HK-2 (cell line): ENCODE results near the gene NCKAP5L.
A peak's percentile ranks its signal among the peaks of the same experiment; 100 is the strongest.
"Not testable (repeated sequence)": the region's sequence is repeated elsewhere in the genome, so short reads cannot be mapped to it uniquely, and the experiment has no call there.

Experiments
- DNase-seq: peaks from one replicate; pipeline ENCODE4 v3.0.0-alpha.2; 2018; ENCODE audit not compliant: unreplicated experiment

The NCKAP5L gene

DNA sequence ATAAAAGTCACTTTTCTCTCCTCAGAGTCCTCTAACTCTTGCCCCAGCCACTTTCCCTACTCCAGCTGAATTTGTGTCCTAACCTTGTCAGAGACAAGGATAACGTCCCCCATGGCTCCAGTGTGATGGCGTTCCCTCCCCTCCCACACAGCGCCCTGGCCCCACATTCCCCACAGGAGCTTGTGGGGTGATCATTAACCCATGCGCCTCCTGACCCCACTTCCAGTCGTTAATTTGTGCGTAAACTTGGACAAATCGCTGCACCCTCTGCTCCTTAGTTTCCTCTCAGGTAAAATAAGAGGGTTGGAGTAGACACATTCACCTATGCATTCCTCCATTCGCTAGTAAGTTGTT, 37.5 kb upstream of the NCKAP5L start:
- no peak for DNase-seq

DNA sequence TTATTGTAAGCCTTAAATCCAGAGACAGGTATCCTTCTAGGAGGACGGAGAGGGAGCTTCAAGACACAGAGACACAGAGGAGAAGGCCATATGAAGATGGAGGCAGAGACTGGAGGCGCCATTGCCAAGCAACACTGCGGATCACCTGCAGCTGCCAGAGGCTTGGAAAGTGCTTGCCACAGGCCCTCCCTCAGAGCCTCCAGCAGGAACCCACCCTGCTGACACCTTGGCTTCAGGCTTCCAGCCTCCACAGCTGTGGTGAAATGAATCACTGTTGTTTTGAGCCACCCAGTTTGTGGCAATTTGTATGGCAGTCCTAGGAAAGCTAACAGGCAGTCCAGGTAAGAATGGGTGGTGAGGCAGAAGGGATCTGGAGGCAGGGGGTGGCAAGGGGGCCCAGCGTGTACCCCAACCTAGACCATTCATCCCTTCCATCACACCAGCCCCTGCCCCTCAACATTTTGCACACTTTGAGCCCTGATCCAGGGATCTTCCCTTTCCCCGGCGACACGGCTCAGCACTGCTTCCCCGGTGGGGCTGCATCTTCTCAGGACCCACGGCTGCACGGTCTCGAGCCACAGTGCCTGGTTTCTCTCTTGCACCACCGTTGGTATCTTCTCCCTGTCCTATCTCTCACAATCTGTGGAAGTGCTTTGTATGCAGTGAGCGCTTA, 37.0 kb upstream of the NCKAP5L start:
- DNase-seq = no peak

DNA sequence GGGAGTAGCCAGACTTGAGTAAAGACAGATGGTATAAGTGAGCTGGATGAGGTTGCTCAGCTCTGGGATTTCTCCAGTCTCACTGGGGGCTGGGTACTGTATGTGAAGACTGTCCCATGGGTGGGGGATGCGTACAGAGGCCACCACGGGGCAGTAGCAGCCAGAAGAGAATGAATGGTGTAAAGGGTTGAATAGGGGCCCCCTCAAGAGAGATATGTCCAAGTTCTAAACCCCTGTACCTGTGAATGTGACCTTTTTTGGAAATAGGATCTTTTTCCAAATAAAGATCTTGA, 36.5 kb upstream of the NCKAP5L start:
- no peak for DNase-seq

DNA sequence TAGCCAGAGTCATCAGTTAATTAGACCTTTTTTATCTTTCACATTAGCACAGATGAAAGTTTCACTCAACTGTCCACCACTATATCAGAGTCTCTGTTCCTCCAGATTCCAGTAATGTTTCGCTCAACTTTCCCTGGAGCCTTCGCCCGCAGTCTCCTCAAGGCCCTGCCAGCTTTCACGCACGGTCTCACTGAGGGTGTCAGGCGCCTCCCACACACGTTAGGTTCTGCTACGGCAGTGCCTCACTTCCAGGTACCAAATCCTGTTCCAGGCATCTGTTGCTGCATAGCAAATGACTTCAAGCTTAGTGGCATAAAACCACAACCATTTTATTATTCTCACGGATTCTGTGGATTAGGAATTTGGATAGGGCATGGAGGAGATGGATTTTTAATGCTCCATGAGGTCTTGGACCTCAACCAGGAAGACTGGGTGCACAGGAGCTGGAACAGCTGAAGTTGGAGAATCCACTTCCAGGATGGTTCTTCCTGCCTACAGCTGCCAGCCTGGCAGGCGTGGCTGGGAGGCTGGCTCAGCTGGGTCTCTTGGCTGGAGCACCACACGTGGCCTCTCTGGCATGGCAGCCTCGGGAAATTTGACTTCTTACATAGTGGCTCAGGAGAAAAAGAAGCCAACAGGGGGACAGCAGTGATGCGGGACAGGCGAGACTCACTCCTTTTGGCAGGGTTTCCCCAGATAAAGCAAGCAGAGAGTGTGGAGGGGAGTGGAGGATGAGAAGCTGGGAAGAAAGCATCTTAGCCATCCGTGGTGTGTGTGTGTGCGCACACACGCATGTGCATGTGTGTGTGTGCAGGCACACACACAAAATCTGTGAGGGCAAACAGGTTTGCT, 36.0 kb upstream of the NCKAP5L start:
- DNase-seq = no peak

DNA sequence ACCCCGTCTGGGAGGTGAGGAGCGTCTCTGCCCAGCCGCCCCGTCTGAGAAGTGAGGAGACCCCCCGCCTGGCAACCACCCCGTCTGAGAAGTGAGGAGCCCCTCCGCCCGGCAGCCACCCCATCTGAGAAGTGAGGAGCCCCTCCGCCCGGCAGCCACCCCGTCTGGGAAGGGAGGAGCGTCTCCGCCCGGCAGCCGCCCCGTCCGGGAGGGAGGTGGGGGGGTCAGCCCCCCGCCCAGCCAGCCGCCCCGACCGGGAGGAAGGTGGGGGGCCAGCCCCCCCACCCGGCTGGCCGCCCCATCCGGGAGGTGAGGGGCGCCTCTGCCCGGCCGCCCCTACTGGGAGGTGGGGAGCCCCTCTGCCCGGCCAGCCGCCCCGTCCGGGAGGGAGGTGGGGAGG, 32.7 kb upstream of the NCKAP5L start:
- not testable (repeated sequence) for DNase-seq

DNA sequence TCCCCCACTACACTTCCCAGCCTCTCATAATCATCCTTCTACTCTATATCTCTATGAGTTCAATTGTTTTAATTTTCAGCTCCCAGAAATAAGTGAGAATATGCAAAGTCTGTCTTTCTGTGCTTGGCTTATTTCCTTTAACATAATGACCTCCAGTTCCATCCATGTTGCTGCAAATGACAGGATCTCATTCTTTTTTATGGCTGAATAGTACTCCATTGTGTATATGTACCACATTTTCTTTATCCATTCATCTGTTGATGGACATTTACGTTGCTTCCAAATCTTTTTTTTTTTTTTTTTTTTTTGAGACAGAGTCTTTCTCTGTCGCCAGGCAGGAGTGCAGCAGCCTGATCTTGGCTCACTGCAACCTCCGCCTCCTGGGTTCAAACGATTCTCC, 27.7 kb upstream of the NCKAP5L start:
- DNase-seq = not testable (repeated sequence)

DNA sequence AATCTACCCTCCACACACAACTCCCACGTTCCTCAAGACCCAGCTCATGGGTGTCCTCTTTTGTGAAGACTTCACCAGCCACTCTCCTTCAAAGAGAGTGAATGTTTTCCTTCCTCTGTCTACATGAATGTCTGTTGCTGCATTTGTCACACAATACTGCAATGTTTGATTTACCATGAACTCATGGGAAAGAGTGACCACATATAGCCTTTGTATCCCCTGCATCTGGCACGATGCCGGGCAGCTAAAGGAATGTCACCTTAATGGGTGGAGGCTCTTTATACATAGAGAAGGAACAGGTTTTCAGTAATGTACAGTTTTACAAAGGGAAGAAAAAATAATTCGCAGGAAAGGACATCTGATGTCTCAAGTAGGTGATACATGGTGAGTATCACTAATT, 26.8 kb upstream of the NCKAP5L start:
- no peak for DNase-seq

DNA sequence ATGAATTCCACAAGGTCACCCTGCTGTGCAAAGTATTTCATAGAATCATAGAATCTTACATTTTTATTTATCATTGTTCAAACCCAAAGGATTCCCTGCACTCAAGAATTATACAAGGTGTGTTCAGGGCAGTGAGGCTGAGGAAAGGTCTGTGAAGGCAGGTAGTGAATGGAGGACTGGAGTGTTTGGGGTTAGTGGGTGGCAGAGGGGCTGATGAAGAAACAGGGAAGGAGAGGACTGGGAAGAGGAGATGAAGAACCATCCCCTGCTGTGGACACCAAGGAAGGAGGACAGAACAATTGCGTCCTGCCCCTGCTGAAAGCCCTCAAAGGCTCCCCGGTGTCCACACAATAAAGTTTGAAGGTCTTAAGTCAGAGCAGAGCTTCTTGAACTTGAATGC, 25.5 kb upstream of the NCKAP5L start:
- DNase-seq = no peak

DNA sequence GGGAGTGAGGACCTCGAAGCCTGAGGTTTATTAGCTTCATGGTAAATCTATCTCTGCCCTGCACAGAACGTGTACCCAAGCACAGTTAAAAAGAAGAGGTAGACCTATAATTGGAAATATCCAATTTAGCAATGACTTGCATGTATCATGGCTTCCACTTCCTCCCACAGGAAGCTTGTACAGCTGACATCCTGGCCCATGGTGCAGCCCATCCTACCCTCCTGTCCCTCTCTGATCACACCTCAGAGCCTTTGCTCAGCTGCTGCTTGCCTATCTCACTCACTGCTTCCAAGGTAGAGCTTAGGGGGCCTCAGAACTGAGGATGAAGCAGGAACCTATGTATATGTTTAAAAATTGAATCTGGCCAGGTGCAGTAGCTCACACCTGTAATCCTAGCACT, 18.9 kb upstream of the NCKAP5L start:
- DNase-seq = no peak

DNA sequence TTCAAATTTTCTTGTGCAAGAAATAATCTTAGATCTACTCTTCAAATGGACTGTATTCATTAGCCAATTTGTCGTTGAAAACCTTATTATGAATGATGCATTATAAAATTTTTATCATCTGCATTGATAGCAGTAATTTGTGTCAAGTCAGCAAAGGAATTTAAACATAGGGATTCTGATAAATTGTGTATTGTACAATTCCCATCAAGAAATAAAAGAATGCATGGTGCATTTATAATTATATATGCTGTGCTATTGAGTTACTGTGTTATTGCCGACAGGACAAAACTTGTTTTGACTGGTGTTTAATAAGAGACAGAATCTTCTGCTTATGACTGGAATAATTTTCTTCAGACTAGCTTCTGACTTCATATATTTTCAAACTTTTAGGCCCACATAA, 17.8 kb upstream of the NCKAP5L start:
- DNase-seq = no peak

DNA sequence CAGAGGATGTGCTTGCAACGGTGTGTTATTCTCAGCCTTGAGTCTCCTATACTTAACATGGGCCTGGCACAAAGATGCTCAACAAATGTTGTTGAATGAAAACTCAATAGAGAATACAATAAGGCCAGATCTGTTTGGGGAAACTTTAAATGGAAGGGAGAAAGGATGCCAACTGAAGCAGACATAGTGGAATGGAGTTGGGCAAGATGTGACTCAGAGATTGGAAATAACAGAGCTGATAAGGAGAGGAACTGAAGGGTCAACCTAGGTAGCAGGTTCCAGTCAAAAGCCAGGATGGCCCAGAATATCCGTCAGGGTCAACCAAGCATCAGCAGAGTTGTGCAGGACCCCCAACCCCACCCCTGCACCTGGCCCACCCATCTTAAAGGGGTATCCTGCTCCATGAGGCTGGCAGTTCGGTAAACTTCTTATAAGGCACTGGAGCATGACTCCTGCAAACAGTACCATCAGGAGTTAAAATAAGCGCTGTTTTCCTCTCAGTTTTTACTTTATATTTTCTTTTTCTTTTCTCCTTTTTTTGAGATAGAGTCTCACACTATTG, 15.7 kb upstream of the NCKAP5L start:
- DNase-seq = no peak

DNA sequence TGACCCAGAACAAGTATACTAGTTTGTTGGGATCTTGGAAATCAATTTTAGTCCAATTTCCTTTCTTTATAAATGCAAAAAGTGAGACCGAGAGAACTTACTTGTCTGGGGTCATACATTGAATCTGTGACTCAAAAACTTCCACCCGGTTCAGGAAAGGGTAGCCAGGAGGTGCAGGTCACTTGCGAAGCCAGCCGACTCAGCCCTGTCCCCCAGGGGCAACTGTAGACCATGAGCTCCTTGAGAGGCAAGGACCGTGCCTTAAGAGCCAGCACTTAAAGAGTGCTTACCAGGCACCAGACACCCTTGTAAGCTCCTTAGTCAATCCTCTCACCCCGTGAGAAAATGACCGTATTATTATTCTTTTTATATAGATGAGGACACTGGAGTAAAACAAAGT, 15.2 kb upstream of the NCKAP5L start:
- no peak for DNase-seq

DNA sequence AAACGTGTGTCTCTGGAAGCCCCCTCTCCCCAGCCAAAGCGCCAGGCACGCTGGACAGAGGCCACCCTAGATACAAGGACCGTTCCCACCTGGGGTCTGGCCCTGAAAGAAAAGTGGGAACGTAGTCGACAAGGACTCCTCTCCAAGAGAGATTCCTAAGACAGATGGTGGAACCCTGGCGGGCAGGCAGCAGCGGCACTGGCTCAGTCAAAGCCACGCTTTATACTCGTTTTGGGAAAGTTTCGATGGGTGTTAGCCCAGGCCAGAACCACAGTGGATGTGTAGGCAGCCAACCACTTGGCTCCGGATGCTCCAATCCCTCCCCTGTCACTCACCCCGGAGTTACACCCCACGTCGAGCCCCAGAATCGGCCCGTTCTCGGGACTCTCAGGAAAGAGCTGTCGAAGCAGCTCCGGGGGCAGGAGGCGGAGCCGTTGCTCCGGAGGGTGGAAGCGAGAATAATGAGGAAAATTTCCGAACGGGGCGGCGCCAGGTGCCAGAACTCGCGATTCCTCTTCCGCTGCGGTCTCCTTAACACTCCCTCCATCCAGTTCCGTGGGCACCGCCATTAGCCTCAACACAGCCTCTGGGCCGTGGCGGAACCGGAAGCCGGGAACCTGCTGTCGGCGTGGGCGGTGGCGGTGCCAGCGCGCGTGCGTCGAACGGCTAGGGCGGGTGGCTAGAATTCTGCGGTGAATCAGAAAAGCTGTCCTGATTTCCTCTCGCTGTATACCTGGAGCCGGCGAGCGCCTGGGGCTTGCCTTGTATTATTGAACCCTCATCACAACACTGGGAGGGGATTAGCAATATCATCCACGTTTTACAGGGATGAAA, 14.5 kb upstream of the NCKAP5L start, which contains the start of gene BCDIN3D:
TSS of gene BCDIN3D (minus strand) at position 588 of the 834 bp plus-strand sequence. CDS start at position 569, 19 bp downstream.
- DNase-seq = peak; percentile 96

DNA sequence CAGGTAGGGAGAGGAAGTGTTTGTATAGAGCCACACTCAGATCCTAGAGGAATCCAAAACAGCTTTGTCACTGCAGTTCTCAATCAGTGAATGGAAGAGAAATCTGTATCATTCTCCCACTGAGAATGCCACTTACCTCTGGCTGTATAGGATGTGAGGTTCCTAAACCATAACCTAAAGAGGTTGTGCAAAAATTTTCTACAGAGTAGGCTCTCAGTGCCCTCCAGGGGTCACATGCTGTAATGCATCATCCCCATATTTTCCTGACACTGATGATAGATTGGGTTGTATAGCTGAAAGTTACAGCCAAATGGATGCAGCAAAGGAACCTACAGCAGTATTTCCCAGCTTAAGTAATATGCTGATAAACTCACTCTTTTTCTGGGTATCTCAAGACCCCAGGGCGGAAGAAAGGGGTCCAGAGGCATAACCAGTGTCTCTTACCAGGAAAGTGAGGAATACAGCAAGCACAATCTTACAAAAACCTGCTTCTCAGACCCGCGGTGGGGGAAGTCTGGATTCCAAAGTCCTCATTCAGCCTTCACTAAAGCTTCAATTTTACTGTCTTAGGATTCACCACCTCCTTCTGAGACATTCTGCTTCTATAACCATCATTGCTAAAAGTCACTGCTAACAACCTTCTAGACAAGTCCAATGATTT, 10.9 kb upstream of the NCKAP5L start:
- peak; percentile 26 for DNase-seq

DNA sequence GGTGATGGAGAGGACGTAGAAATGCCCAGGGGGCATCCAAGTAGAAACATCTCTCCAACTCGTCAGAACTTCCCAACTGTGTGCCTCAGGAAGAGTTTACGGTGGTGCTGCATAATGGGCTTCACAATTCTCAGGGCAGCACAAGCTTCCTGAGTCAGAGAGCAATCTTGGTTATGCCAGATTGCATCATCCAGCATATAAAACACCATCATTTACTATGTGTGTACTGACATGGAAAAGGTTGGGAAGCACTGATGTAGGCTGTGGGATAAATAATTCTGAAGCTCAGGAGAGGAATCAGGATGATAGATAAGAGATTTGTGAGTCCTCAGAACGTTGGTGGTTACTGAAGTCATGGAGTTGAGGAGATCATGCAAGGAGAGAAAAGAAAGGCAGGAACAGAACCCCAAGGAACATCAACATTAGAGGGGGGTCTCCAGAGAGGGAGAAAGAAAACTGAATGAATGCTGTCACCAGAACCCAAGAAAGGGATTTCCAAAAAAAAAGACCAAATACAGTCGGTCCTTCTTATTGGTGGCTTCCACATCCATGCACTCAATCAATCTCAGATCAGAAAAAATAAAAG, 4.7 kb upstream of the NCKAP5L start:
- no peak for DNase-seq

DNA sequence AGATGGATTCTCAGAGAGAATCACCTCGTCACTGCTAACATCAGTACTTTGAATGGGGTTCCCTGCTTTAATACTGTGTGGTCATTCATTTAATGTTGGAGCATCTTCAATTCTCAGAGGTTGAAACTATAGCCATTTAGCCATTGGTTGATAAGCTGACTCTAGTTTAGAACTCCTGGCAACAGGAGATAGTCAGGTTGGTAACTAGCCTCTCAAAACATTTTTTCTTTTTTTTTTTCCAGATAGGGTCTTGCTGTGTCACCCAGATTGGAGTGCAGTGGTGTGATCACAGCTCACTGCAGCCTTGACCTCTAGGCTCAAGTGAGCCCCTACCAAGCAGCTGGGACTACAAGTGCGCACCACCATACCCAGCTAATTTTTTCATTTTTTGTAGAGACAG, 3.5 kb upstream of the NCKAP5L start:
- DNase-seq = no peak

DNA sequence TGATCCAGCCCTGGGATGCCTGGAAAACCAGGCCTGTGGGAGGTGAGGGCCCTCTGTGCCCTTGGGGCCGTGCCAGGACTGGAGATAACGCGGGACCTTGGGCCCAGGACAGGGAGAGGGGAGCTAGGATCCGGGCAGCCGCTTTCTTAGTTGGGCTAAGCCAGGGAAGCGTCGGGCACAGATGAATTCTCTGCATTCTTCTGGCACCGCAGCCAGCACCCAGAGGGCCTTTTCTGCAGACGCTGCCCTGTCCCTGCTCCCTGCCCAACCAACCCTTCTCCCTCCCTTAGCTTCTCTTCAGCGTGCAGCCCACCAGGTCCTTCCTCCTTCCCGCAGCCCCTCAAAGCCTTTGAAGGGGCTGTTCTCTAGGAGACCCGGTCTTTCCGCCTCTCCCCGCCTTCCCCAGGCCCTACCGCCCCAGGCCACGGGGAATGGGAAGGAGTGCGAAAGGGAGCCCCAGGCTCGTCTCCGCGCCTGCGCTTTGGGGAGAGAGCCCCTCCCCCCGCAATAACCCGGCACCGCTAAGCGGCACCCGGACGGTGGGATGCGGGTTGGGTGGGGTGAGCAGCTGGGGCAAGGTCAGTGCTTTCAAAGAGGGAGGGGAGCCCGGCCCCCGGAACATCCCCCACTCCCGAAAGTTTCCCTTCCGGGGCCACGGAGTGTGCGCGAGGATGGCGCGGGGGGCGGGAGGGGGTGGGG, 663 bp downstream of the NCKAP5L start:
- peak; percentile 69 for DNase-seq

DNA sequence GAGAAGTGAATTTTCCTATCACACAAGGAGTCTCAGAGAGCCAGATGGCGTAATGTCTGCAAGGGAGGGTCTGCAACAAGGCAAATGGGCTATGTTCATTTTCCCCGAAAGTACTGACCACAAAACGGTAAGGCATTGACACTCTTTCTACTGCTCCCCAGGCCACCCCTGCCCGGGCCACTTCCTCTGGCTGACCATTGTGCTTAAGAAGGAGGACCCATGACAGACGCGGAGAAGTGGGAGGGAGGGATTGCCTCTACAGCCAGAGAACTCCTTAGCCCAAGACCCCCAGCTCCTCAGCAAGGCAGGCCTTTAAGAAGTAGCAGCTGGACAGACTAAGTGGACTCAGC, 1.2 kb downstream of the NCKAP5L start:
- DNase-seq = no peak

DNA sequence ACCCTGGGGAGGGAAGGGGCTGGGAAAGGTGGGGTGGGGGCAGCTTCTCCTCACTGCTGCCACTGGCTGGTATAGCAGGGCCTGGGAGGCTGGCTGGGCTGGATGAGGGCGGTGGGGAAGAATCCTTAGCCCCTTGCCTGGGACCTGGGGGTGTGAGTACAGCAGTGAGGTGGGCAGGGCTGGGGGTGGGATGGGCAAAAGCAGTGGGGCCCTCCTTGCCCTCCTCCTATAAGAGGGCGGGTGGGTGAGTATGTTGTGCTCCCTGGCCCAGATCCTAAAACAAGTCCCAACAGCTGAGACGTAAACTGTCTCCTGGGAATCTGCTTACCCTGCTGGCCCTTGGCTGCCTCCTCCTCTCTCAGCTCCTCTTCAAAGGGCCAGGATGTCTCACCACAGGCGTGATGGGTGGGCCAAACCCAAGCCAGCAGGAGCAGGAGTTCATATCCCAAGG, 2.2 kb downstream of the NCKAP5L start:
- DNase-seq = no peak

DNA sequence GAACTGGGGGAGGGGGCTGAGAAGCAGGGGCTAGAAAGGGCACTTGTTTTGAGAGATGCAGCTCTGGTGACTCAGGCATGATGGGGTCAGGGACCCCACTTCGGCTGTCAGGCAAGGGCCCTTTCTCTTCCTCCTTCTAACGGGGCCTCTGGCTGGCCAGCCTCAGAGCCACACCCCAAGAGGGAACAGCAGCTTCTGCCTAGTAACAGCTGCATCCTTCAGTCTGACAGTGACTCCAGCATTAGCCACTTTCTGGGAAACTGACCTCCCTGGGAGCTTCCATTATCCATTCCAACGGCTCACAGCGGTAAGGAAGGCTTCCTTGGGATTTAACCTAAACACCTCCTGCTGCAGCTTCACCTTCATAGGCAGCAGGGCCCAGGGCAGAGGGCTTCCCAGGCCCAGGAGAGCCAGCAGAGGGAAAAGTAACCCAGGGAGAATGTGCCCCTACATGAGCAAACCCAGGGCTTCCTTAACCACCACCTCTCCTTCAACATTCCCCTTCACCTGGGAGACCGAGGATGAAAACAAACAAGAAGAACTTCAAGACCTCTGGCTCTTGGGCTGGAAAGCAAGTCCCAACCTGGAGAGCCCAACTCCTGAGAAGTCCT, 2.7 kb downstream of the NCKAP5L start:
- no peak for DNase-seq
